GM18858 (cell line): ENCODE data around the gene CCDC68.
"Not testable (repeated sequence)": the region's sequence is repeated elsewhere in the genome, so short reads cannot be mapped to it uniquely, and the experiment has no call there.

Source experiments
- ATAC-seq: cut with Tn5 transposase; IDR thresholded peaks from one replicate; pipeline ENCODE4 v1.9.1; 2021; ENCODE audit not compliant: unreplicated experiment

Gene CCDC68

GRCh38 chr18:54878159-54878622 is 81.1 kb downstream of the CCDC68 start:
- ATAC-seq, result no peak

GRCh38 chr18:54877076-54877475 is 82.2 kb downstream of the CCDC68 start:
- no peak for ATAC-seq

- ATAC-seq, result no peak
Measured at GRCh38 chr18:54875063-54875462, 84.2 kb downstream of the CCDC68 start.

- ATAC-seq, result no peak
Measured at GRCh38 chr18:54873884-54874255, 85.4 kb downstream of the CCDC68 start.

GRCh38 chr18:54872681-54873080 is 86.6 kb downstream of the CCDC68 start:
- no peak for ATAC-seq

- no peak for ATAC-seq
Measured at GRCh38 chr18:54871231-54871630, 88.0 kb downstream of the CCDC68 start.

GRCh38 chr18:54867131-54867530 is 92.1 kb downstream of the CCDC68 start:
- ATAC-seq, result no peak

GRCh38 chr18:54860941-54861340 is 98.3 kb downstream of the CCDC68 start:
- no peak for ATAC-seq

GRCh38 chr18:54859667-54860421 is 99.4 kb downstream of the CCDC68 start:
- no peak for ATAC-seq

- ATAC-seq, result no peak
Measured at GRCh38 chr18:54857499-54857898, 101.8 kb downstream of the CCDC68 start.

- no peak for ATAC-seq
Measured at GRCh38 chr18:54856105-54856646, 103.1 kb downstream of the CCDC68 start.

- ATAC-seq, result not testable (repeated sequence)
Measured at GRCh38 chr18:54855050-54855449, 104.2 kb downstream of the CCDC68 start.

GRCh38 chr18:54852780-54853675 is 106.2 kb downstream of the CCDC68 start:
- ATAC-seq, result no peak
